ENCODE results near the gene MCFD2. TPM values are rescaled to one million over a fixed set of nuclear protein-coding genes. Genes with fewer than 3 reads are reported as not detected.

Gene MCFD2
- total RNA-seq, 4 donors from 2014 or later = 44.8 to 141 (median 107) TPM

DNA sequence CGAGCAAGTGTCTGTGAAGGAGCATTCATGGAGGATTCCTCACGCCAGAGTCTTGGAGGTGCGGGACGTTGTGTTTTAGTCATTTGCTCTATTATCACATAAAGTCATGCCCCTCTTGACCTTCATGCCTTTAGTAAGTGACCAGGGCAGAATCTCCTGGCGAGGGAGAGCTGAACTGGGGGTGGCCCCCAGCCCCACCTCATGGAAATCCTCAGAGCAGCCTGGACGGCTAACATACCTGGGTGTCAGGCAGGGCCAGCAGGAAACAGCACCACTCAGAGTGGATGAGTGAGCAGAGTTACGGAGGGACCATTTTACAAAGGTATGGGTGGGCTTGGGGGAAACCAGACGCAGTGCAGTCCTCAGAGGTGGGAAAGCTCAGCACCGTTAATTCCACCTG is 56.1 kb downstream of the MCFD2 start:
- Histone ChIP-seq H3K36me3 (no peaks in the 10 kb centered on the region), H3K9me3 (no peaks in the 10 kb centered on the region), H3K27ac (peak overlapping the region; percentile 90 to 93), H3K4me3 (no peak overlapping the region), H3K27me3 (no peaks in the 10 kb centered on the region), H3K4me1 (peaks cover 18 to 19% of the 10 kb centered on the region in 2 donors)
- no peak for DNase-seq
- intact Hi-C loops (cut with DNase I; ENCODE audit: low total_unique reads) = no loop called here
- no peak for TF ChIP-seq POLR2A (IDR thresholded peaks at IDR 0.05)
- TF ChIP-seq, protein P1, sequence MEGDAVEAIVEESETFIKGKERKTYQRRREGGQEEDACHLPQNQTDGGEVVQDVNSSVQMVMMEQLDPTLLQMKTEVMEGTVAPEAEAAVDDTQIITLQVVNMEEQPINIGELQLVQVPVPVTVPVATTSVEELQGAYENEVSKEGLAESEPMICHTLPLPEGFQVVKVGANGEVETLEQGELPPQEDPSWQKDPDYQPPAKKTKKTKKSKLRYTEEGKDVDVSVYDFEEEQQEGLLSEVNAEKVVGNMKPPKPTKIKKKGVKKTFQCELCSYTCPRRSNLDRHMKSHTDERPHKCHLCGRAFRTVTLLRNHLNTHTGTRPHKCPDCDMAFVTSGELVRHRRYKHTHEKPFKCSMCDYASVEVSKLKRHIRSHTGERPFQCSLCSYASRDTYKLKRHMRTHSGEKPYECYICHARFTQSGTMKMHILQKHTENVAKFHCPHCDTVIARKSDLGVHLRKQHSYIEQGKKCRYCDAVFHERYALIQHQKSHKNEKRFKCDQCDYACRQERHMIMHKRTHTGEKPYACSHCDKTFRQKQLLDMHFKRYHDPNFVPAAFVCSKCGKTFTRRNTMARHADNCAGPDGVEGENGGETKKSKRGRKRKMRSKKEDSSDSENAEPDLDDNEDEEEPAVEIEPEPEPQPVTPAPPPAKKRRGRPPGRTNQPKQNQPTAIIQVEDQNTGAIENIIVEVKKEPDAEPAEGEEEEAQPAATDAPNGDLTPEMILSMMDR (IDR thresholded peaks at IDR 0.05) = no peak

DNA sequence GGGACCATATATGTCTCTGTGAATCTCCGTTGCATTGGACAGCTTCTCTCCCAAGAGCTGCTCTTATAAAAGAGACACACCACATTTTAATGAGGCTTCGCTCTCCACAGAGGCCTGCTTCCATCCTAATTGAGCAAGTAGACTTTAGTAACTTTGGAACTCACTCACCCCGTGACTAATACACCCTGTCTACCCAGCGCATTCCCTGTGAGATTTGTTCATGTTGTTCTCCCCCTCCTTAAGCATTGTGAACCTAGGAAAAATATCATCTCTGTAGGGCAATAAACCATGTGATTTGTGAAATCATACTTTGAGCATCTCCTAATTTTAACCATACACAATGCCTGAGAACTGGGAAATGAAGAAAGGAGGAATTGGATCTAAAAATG is 56.9 kb downstream of the MCFD2 start:
- TF ChIP-seq, protein P1 (IDR thresholded peaks at IDR 0.05) = no peak
- Histone ChIP-seq H3K36me3 (no peaks in the 10 kb centered on the region), H3K9me3 (no peaks in the 10 kb centered on the region), H3K27me3 (no peaks in the 10 kb centered on the region), H3K4me3 (no peak overlapping the region), H3K27ac (peak overlapping the region; percentile 90 to 93), H3K4me1 (peaks cover 18 to 21% of the 10 kb centered on the region in 2 donors)
- peak in 1 of 2 donors; percentile 83 for DNase-seq
- intact Hi-C loops (cut with DNase I; ENCODE audit: low total_unique reads) = no loop called here

DNA sequence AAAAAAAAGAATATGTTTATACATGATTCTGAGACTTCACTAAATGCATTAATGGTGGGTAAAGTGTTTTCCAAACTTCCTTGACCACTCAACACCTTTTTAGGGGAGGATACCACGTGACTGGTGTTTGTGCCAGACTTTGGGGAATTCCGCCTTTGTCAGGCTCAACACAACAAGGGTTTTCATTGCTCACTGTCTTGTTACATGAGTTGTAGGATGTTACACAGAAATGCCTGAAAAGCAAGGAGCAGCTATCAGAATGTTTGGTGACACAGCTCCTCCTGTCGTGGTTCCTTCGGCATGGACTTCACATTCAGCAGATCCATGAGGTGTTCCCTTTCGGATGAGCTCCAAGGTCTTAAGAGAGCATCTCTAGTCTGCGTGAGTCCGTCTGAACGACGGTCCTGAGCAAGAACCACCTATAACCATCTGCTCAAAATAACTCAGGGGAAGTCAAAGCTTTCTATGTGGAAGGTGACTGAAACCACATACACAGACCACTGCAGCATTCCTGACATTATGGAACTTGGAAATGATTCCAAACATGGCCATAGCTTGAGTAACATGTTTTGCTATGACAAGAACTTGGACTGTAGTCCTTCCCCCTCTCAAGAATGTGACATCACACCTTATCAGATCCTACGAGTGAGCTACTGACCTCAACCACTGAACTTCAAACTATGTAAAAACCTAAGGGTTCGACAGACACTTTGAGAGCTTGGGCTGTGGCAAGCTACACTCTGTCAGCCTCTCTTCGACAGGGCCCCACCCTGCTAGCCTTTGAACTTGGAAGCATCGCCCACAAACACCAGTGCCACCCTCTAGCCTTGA is 57.5 kb downstream of the MCFD2 start:
- intact Hi-C loops (cut with DNase I; ENCODE audit: low total_unique reads) = no loop called here
- Histone ChIP-seq H3K4me1 (peaks cover 18 to 21% of the 10 kb centered on the region in 2 donors), H3K9me3 (no peaks in the 10 kb centered on the region), H3K36me3 (no peaks in the 10 kb centered on the region), H3K4me3 (no peak overlapping the region), H3K27me3 (no peaks in the 10 kb centered on the region), H3K27ac (peak overlapping the region; percentile 90 to 93)
- DNase-seq = no peak
- TF ChIP-seq, protein P1 (IDR thresholded peaks at IDR 0.05) = no peak
- TF ChIP-seq POLR2A (IDR thresholded peaks at IDR 0.05) = no peak

DNA sequence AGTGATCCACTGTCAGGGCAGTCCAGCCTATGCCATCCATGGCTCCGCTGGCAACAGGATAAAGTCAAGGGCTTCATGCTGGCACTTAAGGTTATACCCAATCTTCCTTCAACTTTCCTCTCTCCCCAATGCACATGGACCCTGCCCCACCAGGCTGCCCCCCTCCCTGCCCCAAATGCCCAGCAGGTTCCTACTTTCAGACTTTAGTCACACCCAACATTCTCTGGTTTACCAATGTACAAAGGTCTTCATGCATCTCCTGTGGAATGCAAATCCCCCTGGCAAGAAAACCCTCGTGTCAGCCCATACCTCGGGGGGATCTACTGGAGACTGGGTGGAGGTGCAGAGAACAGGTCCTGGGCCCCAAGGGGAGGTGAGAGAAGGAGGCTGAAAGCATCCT is 59.3 kb downstream of the MCFD2 start:
- H3K4me1 ChIP-seq = peaks cover 18 to 21% of the 10 kb centered on the region in 2 donors
- no peak for DNase-seq
- peak overlapping the region; percentile 90 to 93 for H3K27ac ChIP-seq
- H3K27me3 ChIP-seq = no peaks in the 10 kb centered on the region
- H3K9me3 ChIP-seq = no peaks in the 10 kb centered on the region
- no peaks in the 10 kb centered on the region for H3K36me3 ChIP-seq
- no peak for TF ChIP-seq POLR2A (IDR thresholded peaks at IDR 0.05)
- TF ChIP-seq, protein P1 (IDR thresholded peaks at IDR 0.05) = no peak
- H3K4me3 ChIP-seq = no peak overlapping the region
- intact Hi-C loops (cut with DNase I; ENCODE audit: low total_unique reads) = no loop called here

- TF ChIP-seq POLR2A (IDR thresholded peaks at IDR 0.05) = no peak
- intact Hi-C loops (cut with DNase I; ENCODE audit: low total_unique reads) = no loop called here
- no peak overlapping the region for H3K4me3 ChIP-seq
- no peak for DNase-seq
- no peaks in the 10 kb centered on the region for H3K36me3 ChIP-seq
- peaks cover 20 to 26% of the 10 kb centered on the region in 2 donors for H3K4me1 ChIP-seq
- H3K27me3 ChIP-seq = no peaks in the 10 kb centered on the region
- no peaks in the 10 kb centered on the region for H3K9me3 ChIP-seq
- H3K27ac ChIP-seq = peak overlapping the region; percentile 90 to 93
Observed at GRCh38 chr2:46855805-46856204, 59.8 kb downstream of the MCFD2 start.
